Activated B cell treated with CpG ODN at 0.5 μM for 24 hours (primary cell): ENCODE measurements around the gene INCENP. TPM values are rescaled to one million over a fixed set of nuclear protein-coding genes. Genes with fewer than 3 reads are reported as not detected.

Experiments
- ATAC-seq: fragments of 200-7000 bp; cut with Tn5 transposase; one replicate; pipeline ENCODE4 v1.10.0; 2021; ENCODE audit warnings: low read depth, mild to moderate bottlenecking, moderate library complexity
- CTCF ChIA-PET: fragments of 350-600 bp; sonication (Branson Sonifier 250); formaldehyde crosslinking; loops from one replicate; lab custom pipeline; 2021; ENCODE audit warnings: antibody characterized with exemption; lab: Charles Lee
- POLR2A ChIA-PET: fragments of 350-600 bp; sonication (Branson Sonifier 250); formaldehyde crosslinking; loops from one replicate; lab custom pipeline; 2021; ENCODE audit warnings: antibody characterized with exemption; lab: Charles Lee
- DNase-seq: peaks from one replicate; pipeline ENCODE4 v3.0.0; 2022
- H3K27ac Mint-ChIP-seq: one replicate; pipeline ENCODE4 v1.8.0; 2020; ENCODE audit warnings: mixed read lengths
- H3K27me3 Mint-ChIP-seq: one replicate; pipeline ENCODE4 v1.8.0; 2021; ENCODE audit warnings: mixed read lengths
- H3K36me3 Mint-ChIP-seq: one replicate; pipeline ENCODE4 v1.8.0; 2021; ENCODE audit warnings: low read depth, mixed read lengths
- H3K4me1 Mint-ChIP-seq: one replicate; pipeline ENCODE4 v1.8.0; 2021; ENCODE audit warnings: mixed read lengths
- H3K4me3 Mint-ChIP-seq: one replicate; pipeline ENCODE4 v1.8.0; 2020; ENCODE audit warnings: mild to moderate bottlenecking, mixed read lengths
- H3K9me3 Mint-ChIP-seq: one replicate; pipeline ENCODE4 v1.8.0; 2020; ENCODE audit warnings: mixed read lengths
- intact Hi-C: fragments of 100-400 bp; cut with micrococcal nuclease; formaldehyde crosslinking; loops from one replicate; pipeline ENCODE4 v1.15.1; 2024
- total RNA-seq: library from RNA; stranded (reverse); gene quantifications from 2 replicates; pipeline ENCODE4 v1.2.3, GENCODE V29; 2022
- TF ChIP-seq, protein P1 (sequence below): fragments of 200-600 bp; IDR thresholded peaks from one replicate; pipeline ENCODE4 v1.8.0; 2022; ENCODE audit warnings: antibody characterized with exemption, mild to moderate bottlenecking

Gene INCENP
- total RNA-seq, 1 donor from 2014 or later: 34.8 TPM

GRCh38 chr11:62152245-62153086 is 28.7 kb downstream of the INCENP start:
- CTCF ChIA-PET: no interaction called here
- no peaks in the 10 kb centered on the region for H3K9me3 Mint-ChIP-seq
- DNase-seq: no peak
- TF ChIP-seq, protein P1, sequence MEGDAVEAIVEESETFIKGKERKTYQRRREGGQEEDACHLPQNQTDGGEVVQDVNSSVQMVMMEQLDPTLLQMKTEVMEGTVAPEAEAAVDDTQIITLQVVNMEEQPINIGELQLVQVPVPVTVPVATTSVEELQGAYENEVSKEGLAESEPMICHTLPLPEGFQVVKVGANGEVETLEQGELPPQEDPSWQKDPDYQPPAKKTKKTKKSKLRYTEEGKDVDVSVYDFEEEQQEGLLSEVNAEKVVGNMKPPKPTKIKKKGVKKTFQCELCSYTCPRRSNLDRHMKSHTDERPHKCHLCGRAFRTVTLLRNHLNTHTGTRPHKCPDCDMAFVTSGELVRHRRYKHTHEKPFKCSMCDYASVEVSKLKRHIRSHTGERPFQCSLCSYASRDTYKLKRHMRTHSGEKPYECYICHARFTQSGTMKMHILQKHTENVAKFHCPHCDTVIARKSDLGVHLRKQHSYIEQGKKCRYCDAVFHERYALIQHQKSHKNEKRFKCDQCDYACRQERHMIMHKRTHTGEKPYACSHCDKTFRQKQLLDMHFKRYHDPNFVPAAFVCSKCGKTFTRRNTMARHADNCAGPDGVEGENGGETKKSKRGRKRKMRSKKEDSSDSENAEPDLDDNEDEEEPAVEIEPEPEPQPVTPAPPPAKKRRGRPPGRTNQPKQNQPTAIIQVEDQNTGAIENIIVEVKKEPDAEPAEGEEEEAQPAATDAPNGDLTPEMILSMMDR: no peak
- H3K27me3 Mint-ChIP-seq: no peaks in the 10 kb centered on the region
- no peak overlapping the region for H3K4me3 Mint-ChIP-seq
- intact Hi-C loops: no loop called here
- no peak overlapping the region for H3K27ac Mint-ChIP-seq
- POLR2A ChIA-PET: no interaction called here
- no peaks in the 10 kb centered on the region for H3K4me1 Mint-ChIP-seq
- no peak for ATAC-seq
- H3K36me3 Mint-ChIP-seq: peaks cover 56% of the 10 kb centered on the region

GRCh38 chr11:62153087-62153395 is 29.2 kb downstream of the INCENP start:
- intact Hi-C loops: no loop called here
- CTCF ChIA-PET: no interaction called here
- DNase-seq (no peak), ATAC-seq (no peak)
- peaks cover 50% of the 10 kb centered on the region for H3K36me3 Mint-ChIP-seq
- TF ChIP-seq, protein P1: no peak
- no peak overlapping the region for H3K4me3 Mint-ChIP-seq
- H3K27ac Mint-ChIP-seq: no peak overlapping the region
- H3K9me3 Mint-ChIP-seq: no peaks in the 10 kb centered on the region
- no peaks in the 10 kb centered on the region for H3K27me3 Mint-ChIP-seq
- H3K4me1 Mint-ChIP-seq: no peaks in the 10 kb centered on the region
- POLR2A ChIA-PET: interaction anchor here (0.6 kb wide), 1 partner anchor 18 kb away, joined by 3 read pairs; no protein-coding TSS in a partner anchor

- ATAC-seq: no peak
- H3K27ac Mint-ChIP-seq: no peak overlapping the region
- H3K4me3 Mint-ChIP-seq: no peak overlapping the region
- DNase-seq: no peak
- POLR2A ChIA-PET: interaction anchor here (0.6 kb wide), 1 partner anchor 18 kb away, joined by 3 read pairs; no protein-coding TSS in a partner anchor
- H3K27me3 Mint-ChIP-seq: no peaks in the 10 kb centered on the region
- peaks cover 46% of the 10 kb centered on the region for H3K36me3 Mint-ChIP-seq
- no peaks in the 10 kb centered on the region for H3K9me3 Mint-ChIP-seq
- TF ChIP-seq, protein P1: no peak
- intact Hi-C loops: no loop called here
- no peaks in the 10 kb centered on the region for H3K4me1 Mint-ChIP-seq
- CTCF ChIA-PET: no interaction called here
These were observed 29.8 kb downstream of the INCENP start for GRCh38 chr11:62153617-62154016.

DNA sequence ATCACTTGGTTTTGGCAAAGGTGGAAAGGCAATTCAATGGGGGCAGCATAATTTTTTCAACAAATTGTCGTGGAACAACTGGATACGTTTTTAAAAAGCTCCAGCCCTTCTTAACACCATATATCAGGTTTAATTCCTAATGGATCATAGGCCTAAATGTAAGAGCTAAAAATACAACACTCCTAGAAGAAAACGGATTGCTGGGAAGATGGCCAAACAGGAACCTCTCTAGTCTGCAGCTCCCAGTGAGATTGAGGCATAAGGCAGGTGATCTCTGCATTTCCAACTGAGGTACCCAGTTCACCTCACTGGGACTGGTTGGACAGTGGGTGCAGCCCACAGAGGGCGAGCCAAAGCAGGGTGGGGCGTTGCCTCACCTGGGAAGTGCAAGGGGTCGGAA is 33.8 kb downstream of the INCENP start:
- intact Hi-C loops: no loop called here
- peaks cover 12% of the 10 kb centered on the region for H3K27me3 Mint-ChIP-seq
- H3K4me1 Mint-ChIP-seq: no peaks in the 10 kb centered on the region
- CTCF ChIA-PET: no interaction called here
- peaks cover 8% of the 10 kb centered on the region for H3K36me3 Mint-ChIP-seq
- POLR2A ChIA-PET: interaction anchor here (0.6 kb wide), 1 partner anchor 9 kb away, joined by 7 read pairs; no protein-coding TSS in a partner anchor
- ATAC-seq (no peak), DNase-seq (no peak)
- no peaks in the 10 kb centered on the region for H3K9me3 Mint-ChIP-seq
- no peak overlapping the region for H3K27ac Mint-ChIP-seq
- H3K4me3 Mint-ChIP-seq: no peak overlapping the region
- TF ChIP-seq, protein P1: no peak

GRCh38 chr11:62166371-62166770 is 42.6 kb downstream of the INCENP start:
- CTCF ChIA-PET: no interaction called here

More at GRCh38 chr11:62166371-62166770, 42.6 kb downstream of the INCENP start:
- intact Hi-C loops: no loop called here
- ATAC-seq (no peak), DNase-seq (no peak)
- Mint-ChIP-seq H3K4me3 (no peak overlapping the region), H3K4me1 (peaks cover 2% of the 10 kb centered on the region), H3K27ac (no peak overlapping the region), H3K27me3 (peaks cover 35% of the 10 kb centered on the region), H3K9me3 (no peaks in the 10 kb centered on the region), H3K36me3 (no peaks in the 10 kb centered on the region)
- TF ChIP-seq, protein P1: no peak
- POLR2A ChIA-PET: no interaction called here
